Activated naive CD4-positive, alpha-beta T cell treated with anti-CD3 and anti-CD28 coated beads for 36 hours (primary cell): ENCODE measurements around the gene ANKH. TPM values are rescaled to one million over a fixed set of nuclear protein-coding genes. Genes with fewer than 3 reads are reported as not detected.
"Not testable (repeated sequence)": the region's sequence is repeated elsewhere in the genome, so short reads cannot be mapped to it uniquely, and the experiment has no call there.

Experiments used
- CTCF ChIA-PET: fragments of 350-600 bp; sonication (Branson Sonifier 250); formaldehyde crosslinking; loops from one replicate; lab custom pipeline; 2021; ENCODE audit warnings: antibody characterized with exemption; lab: Charles Lee
- DNase-seq: peaks from one replicate; pipeline ENCODE4 v3.0.0-alpha.2; 2020
- H3K27ac Mint-ChIP-seq: one replicate; pipeline ENCODE4 v1.8.0; 2021; ENCODE audit warnings: mild to moderate bottlenecking, mixed read lengths
- H3K27me3 Mint-ChIP-seq: one replicate; pipeline ENCODE4 v1.8.0; 2021; ENCODE audit warnings: low read depth, mixed read lengths
- H3K36me3 Mint-ChIP-seq: one replicate; pipeline ENCODE4 v1.8.0; 2021; ENCODE audit warnings: low read depth, mixed read lengths
- H3K4me1 Mint-ChIP-seq: one replicate; pipeline ENCODE4 v1.8.0; 2021; ENCODE audit warnings: low read depth, mixed read lengths
- H3K4me3 Mint-ChIP-seq: one replicate; pipeline ENCODE4 v1.8.0; 2021; ENCODE audit warnings: mild to moderate bottlenecking, moderate library complexity, mixed read lengths
- H3K9me3 Mint-ChIP-seq: one replicate; pipeline ENCODE4 v1.8.0; 2021; ENCODE audit warnings: mixed read lengths
- intact Hi-C: fragments of 100-400 bp; cut with micrococcal nuclease; formaldehyde crosslinking; loops from one replicate; pipeline ENCODE4 v1.15.1; 2023
- total RNA-seq, 2 experiments: library from RNA; stranded (reverse); gene quantifications; one replicate each; pipeline ENCODE4 v1.2.3, GENCODE V29; 2021

The ANKH gene
- total RNA-seq, 2 experiments from 2014 or later = 92.0 to 93.5 TPM

GRCh38 chr5:14831006-14831338 is 40.6 kb downstream of the ANKH start:
- peaks cover 36% of the 10 kb centered on the region for H3K4me1 Mint-ChIP-seq
- no peaks in the 10 kb centered on the region for H3K9me3 Mint-ChIP-seq
- no peaks in the 10 kb centered on the region for H3K27me3 Mint-ChIP-seq
- H3K4me3 Mint-ChIP-seq = no peak overlapping the region
- H3K36me3 Mint-ChIP-seq = peaks cover 16% of the 10 kb centered on the region
- H3K27ac Mint-ChIP-seq = no peak overlapping the region
- intact Hi-C loops = no loop called here
- CTCF ChIA-PET = interaction anchor here (0.7 to 1.8 kb wide), 2 partner anchors 10 to 104 kb away, joined by 3 to 5 read pairs; no protein-coding TSS in a partner anchor
- no peak for DNase-seq

GRCh38 chr5:14830210-14831005 is 41.2 kb downstream of the ANKH start:
- Mint-ChIP-seq H3K36me3 (peaks cover 16% of the 10 kb centered on the region), H3K4me3 (no peak overlapping the region), H3K9me3 (no peaks in the 10 kb centered on the region), H3K27ac (no peak overlapping the region), H3K4me1 (peaks cover 35% of the 10 kb centered on the region), H3K27me3 (no peaks in the 10 kb centered on the region)
- no peak for DNase-seq
- CTCF ChIA-PET = interaction anchor here (0.7 kb wide), 1 partner anchor 104 kb away, joined by 3 read pairs; no protein-coding TSS in a partner anchor
- intact Hi-C loops = no loop called here

- Mint-ChIP-seq H3K27ac (no peak overlapping the region), H3K4me1 (peaks cover 34% of the 10 kb centered on the region), H3K9me3 (no peaks in the 10 kb centered on the region), H3K36me3 (peaks cover 16% of the 10 kb centered on the region), H3K27me3 (no peaks in the 10 kb centered on the region), H3K4me3 (no peak overlapping the region)
- CTCF ChIA-PET = no interaction called here
- DNase-seq = no peak
- intact Hi-C loops = no loop called here
These were observed 42.2 kb downstream of the ANKH start for GRCh38 chr5:14829396-14829795.

DNA sequence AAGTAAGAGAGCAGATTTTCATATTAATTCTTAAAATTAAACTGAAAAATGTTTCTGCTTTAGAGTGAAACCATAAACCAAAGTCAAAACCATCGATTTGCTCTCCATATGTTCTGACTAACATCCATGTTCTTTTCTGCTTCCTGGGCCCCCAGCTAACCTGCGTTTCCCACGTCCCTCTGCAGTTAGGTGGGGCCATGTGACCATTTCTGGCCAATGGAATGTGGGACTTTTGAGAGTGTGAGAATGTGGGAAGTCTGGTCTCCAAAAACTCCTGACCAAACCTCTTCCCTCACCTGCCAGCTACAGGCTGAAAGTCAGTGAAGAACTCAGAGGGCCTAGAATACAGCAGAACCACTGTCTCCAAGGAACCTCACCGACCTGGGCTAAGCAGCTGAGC is 44.9 kb downstream of the ANKH start:
- Mint-ChIP-seq H3K4me1 (peaks cover 42% of the 10 kb centered on the region), H3K27ac (no peak overlapping the region), H3K27me3 (no peaks in the 10 kb centered on the region), H3K9me3 (no peaks in the 10 kb centered on the region), H3K4me3 (no peak overlapping the region), H3K36me3 (peaks cover 16% of the 10 kb centered on the region)
- CTCF ChIA-PET = interaction anchor here (0.5 to 1.9 kb wide), 3 partner anchors 23 to 177 kb away, joined by 3 to 5 read pairs (median 4); no protein-coding TSS in a partner anchor
- intact Hi-C loops = no loop called here
- no peak for DNase-seq

DNA sequence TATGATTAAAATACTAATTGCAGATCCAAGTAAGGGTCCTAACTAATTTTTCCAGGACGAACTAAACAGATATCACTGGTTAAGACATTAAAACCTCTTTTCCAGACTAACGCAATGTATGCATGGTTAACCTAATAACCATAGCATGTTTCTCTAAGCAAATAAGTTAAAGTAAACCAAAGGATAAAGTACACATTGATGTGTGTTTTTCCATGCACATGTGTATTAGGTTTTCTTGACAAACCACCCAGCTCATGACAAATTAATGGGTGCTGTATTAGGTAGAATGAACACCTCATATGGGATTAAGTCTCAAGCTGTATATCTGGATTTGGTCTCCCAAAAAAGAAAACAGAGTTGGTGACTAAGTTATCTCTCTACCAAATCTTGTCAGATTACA is 45.6 kb downstream of the ANKH start:
- no peaks in the 10 kb centered on the region for H3K27me3 Mint-ChIP-seq
- intact Hi-C loops = no loop called here
- no peaks in the 10 kb centered on the region for H3K9me3 Mint-ChIP-seq
- peaks cover 48% of the 10 kb centered on the region for H3K4me1 Mint-ChIP-seq
- peaks cover 16% of the 10 kb centered on the region for H3K36me3 Mint-ChIP-seq
- CTCF ChIA-PET = interaction anchor here (1.1 to 1.9 kb wide), 2 partner anchors 24 to 177 kb away, joined by 4 to 5 read pairs; no protein-coding TSS in a partner anchor
- H3K4me3 Mint-ChIP-seq = no peak overlapping the region
- H3K27ac Mint-ChIP-seq = no peak overlapping the region
- no peak for DNase-seq

DNA sequence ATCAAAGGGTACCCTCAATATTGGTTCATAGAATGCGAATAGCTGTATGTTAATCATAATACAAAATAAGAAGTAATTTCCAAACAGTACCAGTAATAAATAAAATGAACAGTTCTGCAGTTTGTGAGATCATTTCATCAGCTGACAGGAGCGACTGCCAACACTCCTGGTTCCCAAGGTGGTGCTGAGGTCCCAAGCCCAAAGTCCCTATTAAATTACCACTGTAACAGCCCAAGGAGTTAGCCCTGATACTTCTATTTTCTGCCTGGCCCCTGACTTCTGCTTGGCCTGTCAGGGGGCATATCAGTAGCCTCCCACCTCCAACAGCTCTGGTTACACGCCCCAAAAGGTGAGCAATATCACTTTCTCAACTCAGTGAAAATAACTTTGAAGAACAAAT is 47.1 kb downstream of the ANKH start:
- intact Hi-C loops = no loop called here
- H3K36me3 Mint-ChIP-seq = peaks cover 16% of the 10 kb centered on the region
- H3K9me3 Mint-ChIP-seq = no peaks in the 10 kb centered on the region
- DNase-seq = no peak
- no peak overlapping the region for H3K27ac Mint-ChIP-seq
- CTCF ChIA-PET = interaction anchor here (0.8 kb wide), 1 partner anchor 97 kb away, joined by 4 read pairs; no protein-coding TSS in a partner anchor
- no peaks in the 10 kb centered on the region for H3K27me3 Mint-ChIP-seq
- H3K4me3 Mint-ChIP-seq = no peak overlapping the region
- H3K4me1 Mint-ChIP-seq = peaks cover 50% of the 10 kb centered on the region

GRCh38 chr5:14821100-14821845 is 50.3 kb downstream of the ANKH start:
- CTCF ChIA-PET = no interaction called here
- peaks cover 59% of the 10 kb centered on the region for H3K4me1 Mint-ChIP-seq
- DNase-seq = no peak
- no peak overlapping the region for H3K27ac Mint-ChIP-seq
- peaks cover 6% of the 10 kb centered on the region for H3K36me3 Mint-ChIP-seq
- no peaks in the 10 kb centered on the region for H3K27me3 Mint-ChIP-seq
- intact Hi-C loops = no loop called here
- no peaks in the 10 kb centered on the region for H3K9me3 Mint-ChIP-seq
- no peak overlapping the region for H3K4me3 Mint-ChIP-seq

DNA sequence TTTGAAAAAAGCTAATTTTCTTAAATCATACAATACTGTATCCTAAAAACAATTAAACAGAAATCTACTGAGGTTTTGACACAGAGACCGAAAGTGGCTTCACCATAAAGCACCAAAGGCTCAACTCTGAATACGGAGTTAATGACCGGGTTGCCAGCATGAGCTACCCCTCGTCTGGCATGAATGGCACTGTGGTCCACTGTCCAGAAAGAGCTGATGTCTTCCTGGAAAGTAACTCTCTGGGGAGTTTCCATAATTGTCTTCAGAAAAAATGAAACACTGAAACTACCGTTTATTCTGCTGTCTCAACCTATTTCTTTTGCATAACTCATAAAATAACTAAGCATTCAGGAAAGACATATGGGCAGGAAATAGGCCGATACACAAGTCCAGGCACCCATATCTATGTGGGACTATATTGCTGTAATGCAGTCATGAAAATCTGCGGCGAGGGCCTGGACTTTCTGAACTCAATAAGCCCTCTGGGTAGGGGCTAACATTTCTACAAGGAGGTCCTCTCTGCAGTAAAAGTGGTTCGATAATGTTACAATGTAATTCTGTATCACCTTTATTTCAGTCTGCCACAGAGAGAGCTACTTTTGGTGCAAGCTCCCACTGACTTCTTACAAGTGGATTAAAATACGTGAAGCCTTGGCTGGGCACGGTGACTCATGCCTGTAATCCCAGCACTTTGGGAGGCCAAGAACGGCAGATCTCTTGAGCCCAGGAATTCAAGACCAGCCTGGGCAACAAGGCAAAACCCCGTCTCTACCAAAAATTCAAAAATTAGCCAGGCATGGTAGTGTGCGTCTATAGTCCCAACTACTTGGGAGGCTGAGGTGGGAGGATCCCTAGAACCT is 52.4 kb downstream of the ANKH start:
- CTCF ChIA-PET = no interaction called here
- no peaks in the 10 kb centered on the region for H3K27me3 Mint-ChIP-seq
- no peak overlapping the region for H3K4me3 Mint-ChIP-seq
- H3K27ac Mint-ChIP-seq = no peak overlapping the region
- peaks cover 6% of the 10 kb centered on the region for H3K36me3 Mint-ChIP-seq
- DNase-seq = no peak
- no peaks in the 10 kb centered on the region for H3K9me3 Mint-ChIP-seq
- peaks cover 68% of the 10 kb centered on the region for H3K4me1 Mint-ChIP-seq
- intact Hi-C loops = no loop called here

GRCh38 chr5:14817762-14818136 is 53.8 kb downstream of the ANKH start:
- intact Hi-C loops = loop anchor here (1.0 kb wide), 1 partner anchor 8 kb away; no protein-coding TSS in a partner anchor
- CTCF ChIA-PET = not testable (repeated sequence)
- peaks cover 73% of the 10 kb centered on the region for H3K4me1 Mint-ChIP-seq

DNA sequence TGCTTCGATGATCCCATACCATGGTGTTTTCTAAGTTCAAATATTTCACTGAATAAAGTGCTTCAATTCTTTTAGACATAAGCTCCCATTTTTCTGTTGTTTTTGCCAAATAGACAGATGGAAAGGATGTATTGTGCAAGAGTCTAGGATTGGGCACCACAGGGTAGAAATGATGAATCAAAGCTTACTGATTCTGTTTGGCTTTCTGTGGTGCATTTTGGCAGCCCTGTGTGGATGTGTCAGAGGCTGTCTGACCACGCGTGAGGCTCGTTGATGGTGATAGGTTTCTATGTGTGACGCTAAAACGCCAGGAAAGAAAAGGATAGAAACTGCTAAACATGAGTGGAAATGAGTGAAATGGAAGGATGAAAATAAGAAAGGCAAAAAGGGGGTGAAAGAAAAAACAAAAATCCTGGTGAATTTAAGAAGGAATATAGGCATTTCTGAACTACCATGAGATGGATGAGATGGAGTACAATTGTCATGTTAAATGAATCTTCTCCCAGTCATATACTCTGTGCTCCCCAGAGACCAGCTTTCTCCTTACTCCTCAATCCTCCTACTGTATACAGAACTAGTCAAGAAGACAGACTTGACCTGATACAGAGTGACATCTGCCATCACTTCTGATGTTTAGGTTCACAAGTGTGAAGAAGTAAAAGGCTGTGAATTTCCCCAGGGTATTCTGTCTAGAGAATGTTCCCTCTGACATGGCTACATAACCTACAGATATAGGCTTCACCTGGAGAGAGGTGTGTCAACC is 54.4 kb downstream of the ANKH start:
- peaks cover 6% of the 10 kb centered on the region for H3K36me3 Mint-ChIP-seq
- peak; percentile 63 for DNase-seq
- no peak overlapping the region for H3K27ac Mint-ChIP-seq
- H3K27me3 Mint-ChIP-seq = no peaks in the 10 kb centered on the region
- H3K4me1 Mint-ChIP-seq = peaks cover 76% of the 10 kb centered on the region
- no peak overlapping the region for H3K4me3 Mint-ChIP-seq
- intact Hi-C loops = loop anchor here (1.0 kb wide), 1 partner anchor 8 kb away; no protein-coding TSS in a partner anchor
- CTCF ChIA-PET = interaction anchor here (1.2 kb wide), 1 partner anchor 90 kb away, joined by 5 read pairs; no protein-coding TSS in a partner anchor
- no peaks in the 10 kb centered on the region for H3K9me3 Mint-ChIP-seq

More at GRCh38 chr5:14817762-14818136, 53.8 kb downstream of the ANKH start:
- not testable (repeated sequence) for H3K9me3 Mint-ChIP-seq, H3K36me3 Mint-ChIP-seq, DNase-seq, H3K27ac Mint-ChIP-seq, H3K4me3 Mint-ChIP-seq, H3K27me3 Mint-ChIP-seq

GRCh38 chr5:14816374-14816998 is 55.1 kb downstream of the ANKH start:
- Mint-ChIP-seq H3K4me1 (peaks cover 75% of the 10 kb centered on the region), H3K36me3 (peaks cover 6% of the 10 kb centered on the region), H3K4me3 (no peak overlapping the region), H3K27ac (no peak overlapping the region), H3K9me3 (no peaks in the 10 kb centered on the region), H3K27me3 (no peaks in the 10 kb centered on the region)
- CTCF ChIA-PET = interaction anchor here (1.2 kb wide), 1 partner anchor 90 kb away, joined by 5 read pairs; no protein-coding TSS in a partner anchor
- intact Hi-C loops = no loop called here
- no peak for DNase-seq
